Measurements from ENCODE around the gene IQGAP2.
"Not testable (repeated sequence)": the region's sequence is repeated elsewhere in the genome, so short reads cannot be mapped to it uniquely, and the experiment has no call there.

The IQGAP2 gene

GRCh38 chr5:76415855-76416254, 12.8 kb downstream of the IQGAP2 start:
- no peak for DNase-seq (ENCODE audit: low read depth in 2 of 2)

- DNase-seq (ENCODE audit: low read depth in 2 of 2): no peak
Measured at GRCh38 chr5:76419597-76420298, 16.7 kb downstream of the IQGAP2 start.

- DNase-seq (ENCODE audit: low read depth in 2 of 2): no peak
Measured at GRCh38 chr5:76422227-76422626, 19.1 kb downstream of the IQGAP2 start.

GRCh38 chr5:76422742-76423141, 19.7 kb downstream of the IQGAP2 start:
- no peak for DNase-seq (ENCODE audit: low read depth in 2 of 2)

GRCh38 chr5:76425146-76425545, 22.1 kb downstream of the IQGAP2 start:
- DNase-seq (ENCODE audit: low read depth in 2 of 2): no peak

- no peak for DNase-seq (ENCODE audit: low read depth in 2 of 2)
Measured at GRCh38 chr5:76425928-76426804, 23.1 kb downstream of the IQGAP2 start.

GRCh38 chr5:76427206-76428140, 24.4 kb downstream of the IQGAP2 start:
- DNase-seq (ENCODE audit: low read depth in 2 of 2): no peak

- not testable (repeated sequence) for DNase-seq (ENCODE audit: low read depth in 2 of 2)
Measured at GRCh38 chr5:76428550-76428949, 25.5 kb downstream of the IQGAP2 start.

- no peak for DNase-seq (ENCODE audit: low read depth in 2 of 2)
Measured at GRCh38 chr5:76433261-76433660, 30.2 kb downstream of the IQGAP2 start.

- DNase-seq (ENCODE audit: low read depth in 2 of 2): not testable (repeated sequence)
Measured at GRCh38 chr5:76437507-76437906, 34.4 kb downstream of the IQGAP2 start.

GRCh38 chr5:76438025-76438424, 34.9 kb downstream of the IQGAP2 start:
- DNase-seq (ENCODE audit: low read depth in 2 of 2): no peak

- no peak for DNase-seq (ENCODE audit: low read depth in 2 of 2)
Measured at GRCh38 chr5:76439201-76439600, 36.1 kb downstream of the IQGAP2 start.

- DNase-seq (ENCODE audit: low read depth in 2 of 2): no peak
Measured at GRCh38 chr5:76439929-76440328, 36.8 kb downstream of the IQGAP2 start.

- no peak for DNase-seq (ENCODE audit: low read depth in 2 of 2)
Measured at GRCh38 chr5:76441101-76441500, 38.0 kb downstream of the IQGAP2 start.

GRCh38 chr5:76441890-76442673, 39.0 kb downstream of the IQGAP2 start:
- no peak for DNase-seq (ENCODE audit: low read depth in 2 of 2)

- DNase-seq (ENCODE audit: low read depth in 2 of 2): no peak
Measured at GRCh38 chr5:76443066-76443800, 40.1 kb downstream of the IQGAP2 start.

GRCh38 chr5:76445063-76445462, 42.0 kb downstream of the IQGAP2 start:
- no peak for DNase-seq (ENCODE audit: low read depth in 2 of 2)

- no peak for DNase-seq (ENCODE audit: low read depth in 2 of 2)
Measured at GRCh38 chr5:76445830-76446229, 42.7 kb downstream of the IQGAP2 start.

GRCh38 chr5:76446776-76447175, 43.7 kb downstream of the IQGAP2 start:
- no peak for DNase-seq (ENCODE audit: low read depth in 2 of 2)

- DNase-seq (ENCODE audit: low read depth in 2 of 2): no peak
Measured at GRCh38 chr5:76449606-76450005, 46.5 kb downstream of the IQGAP2 start.

All from fibroblast of skin of left biceps (primary cell).